HG02678 (cell line): ENCODE data around the gene ZIC5.

ENCODE experiments used
- ATAC-seq: cut with Tn5 transposase; IDR thresholded peaks from one replicate; pipeline ENCODE4 v1.9.1; 2021; ENCODE audit warnings: mild to moderate bottlenecking, moderate library complexity; ENCODE audit not compliant: unreplicated experiment

The ZIC5 gene

DNA sequence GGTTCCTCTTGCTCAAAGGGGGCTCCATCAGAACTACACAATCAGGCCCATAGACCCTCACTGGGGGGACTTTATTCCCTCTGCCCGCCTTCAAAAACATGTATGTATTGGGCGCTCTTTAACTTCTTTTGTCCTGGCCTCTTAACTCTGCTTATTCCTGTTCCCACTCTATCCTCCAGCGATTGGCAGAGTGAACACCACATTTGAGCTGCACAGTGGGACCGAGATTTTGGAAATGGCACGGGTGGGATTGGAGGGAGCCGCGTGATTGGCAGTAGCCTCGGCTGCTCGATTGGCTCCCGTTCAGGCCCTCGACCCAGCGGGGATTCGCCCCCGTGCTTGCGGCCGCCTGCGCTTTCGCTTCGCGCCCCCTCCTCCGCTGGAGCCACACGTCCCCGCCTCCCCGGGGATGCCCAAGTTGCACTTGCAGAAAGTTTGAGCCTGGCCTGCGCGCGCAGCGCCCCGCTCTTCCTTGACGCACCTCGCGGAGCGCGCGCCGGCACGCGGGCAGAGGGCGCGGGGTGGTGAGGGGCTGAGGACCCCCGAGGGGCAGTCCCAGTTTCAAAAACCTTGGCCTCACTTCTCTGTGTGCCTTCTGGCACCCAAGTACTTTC is at the start of gene ZIC5:
Gene ZIC5 (minus strand): TSS at position 192 of the 614 bp plus-strand sequence. CDS start 164 bp downstream, at position 28.
- ATAC-seq = no peak

DNA sequence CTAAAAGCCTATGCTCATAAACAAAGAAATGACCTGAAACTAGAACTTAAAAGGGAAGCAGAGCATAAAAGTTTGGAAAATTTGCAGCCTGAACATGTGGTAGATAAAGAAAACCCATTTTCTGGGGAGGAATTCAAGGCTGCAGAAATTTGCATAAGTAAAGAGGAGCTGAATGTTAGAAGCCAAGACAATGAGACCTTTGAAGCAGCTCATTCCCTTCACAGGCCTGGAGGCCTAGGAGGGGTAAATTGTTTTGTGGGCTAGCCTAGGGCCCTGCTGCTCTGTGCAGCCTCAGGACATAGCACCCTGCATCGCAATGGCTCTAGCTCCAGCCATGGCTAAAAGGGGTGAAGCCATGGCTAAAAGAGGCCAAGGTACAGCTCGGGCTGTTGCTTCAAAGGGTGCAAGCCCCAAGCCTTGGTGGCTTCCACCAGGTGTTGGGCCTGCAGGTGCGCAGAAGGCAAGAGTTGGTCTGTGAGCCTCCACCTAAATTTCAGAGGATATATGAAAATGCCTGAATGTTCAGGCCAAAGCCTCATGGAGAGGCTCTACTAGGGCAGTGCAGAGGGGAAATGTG is 48.3 kb upstream of the ZIC5 start:
- ATAC-seq = no peak

DNA sequence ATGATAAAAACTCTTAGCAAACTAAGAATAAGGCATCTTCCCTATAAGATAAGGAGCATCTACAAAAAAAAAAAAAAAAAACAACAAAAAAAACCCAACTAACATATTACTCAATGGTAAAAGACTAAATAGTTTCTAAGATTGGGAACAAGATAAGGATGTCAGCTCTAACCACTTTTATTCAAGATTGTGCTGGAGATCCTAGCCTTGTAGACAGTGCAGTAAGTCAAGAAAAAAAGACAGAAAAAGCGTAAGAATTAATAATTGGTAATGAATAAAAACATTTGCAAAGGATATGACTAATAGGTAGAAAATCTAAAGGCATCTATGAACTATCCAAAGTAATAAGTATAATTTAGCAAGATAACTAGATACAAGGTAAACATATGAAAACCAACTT is 43.1 kb upstream of the ZIC5 start:
- ATAC-seq = no peak

DNA sequence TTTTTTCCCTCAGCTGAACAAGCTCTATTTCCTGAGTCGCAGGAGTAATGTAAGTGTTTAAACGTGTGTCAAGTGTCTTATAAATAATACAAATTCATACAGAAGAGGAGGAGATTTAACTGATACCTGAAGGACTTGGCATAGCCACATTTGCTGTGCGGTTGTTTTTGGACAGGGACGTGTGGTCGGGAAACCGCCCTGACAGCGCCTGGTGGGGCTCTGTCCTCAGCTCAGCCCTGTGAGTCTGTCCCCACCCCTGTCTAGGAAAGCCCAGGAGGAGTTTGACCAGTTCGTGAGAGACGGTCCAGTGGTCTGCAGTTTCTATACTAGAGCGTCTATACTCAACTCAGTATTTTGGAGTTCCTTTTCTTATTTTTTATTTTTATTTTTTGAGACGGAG is 26.7 kb upstream of the ZIC5 start:
- ATAC-seq = no peak

DNA sequence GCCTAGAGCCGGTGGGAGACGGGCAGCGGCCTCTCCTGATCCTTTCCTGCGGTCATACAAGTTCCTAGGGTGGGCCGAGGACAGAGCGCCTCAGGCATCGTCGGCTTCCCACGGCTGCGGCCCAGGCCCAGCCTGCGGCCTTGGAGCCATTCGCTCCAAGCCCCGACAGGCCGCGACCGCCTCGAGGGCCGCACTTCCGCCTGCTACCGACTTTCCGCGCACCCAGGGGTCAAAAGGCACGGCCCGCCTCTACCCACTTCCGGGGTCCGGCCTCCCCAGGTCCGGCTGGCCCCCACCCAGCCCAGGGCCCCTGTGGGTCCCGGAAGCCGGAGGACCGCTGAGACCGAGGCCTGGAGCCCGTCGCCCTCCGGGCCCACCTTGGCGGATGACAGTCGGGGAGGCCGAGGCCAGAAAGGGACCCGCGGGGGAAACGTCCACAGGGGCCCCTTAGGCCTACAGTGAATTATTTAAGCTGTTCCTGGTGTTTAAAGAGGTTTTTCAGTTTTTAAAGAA is 26.2 kb upstream of the ZIC5 start:
- no peak for ATAC-seq

DNA sequence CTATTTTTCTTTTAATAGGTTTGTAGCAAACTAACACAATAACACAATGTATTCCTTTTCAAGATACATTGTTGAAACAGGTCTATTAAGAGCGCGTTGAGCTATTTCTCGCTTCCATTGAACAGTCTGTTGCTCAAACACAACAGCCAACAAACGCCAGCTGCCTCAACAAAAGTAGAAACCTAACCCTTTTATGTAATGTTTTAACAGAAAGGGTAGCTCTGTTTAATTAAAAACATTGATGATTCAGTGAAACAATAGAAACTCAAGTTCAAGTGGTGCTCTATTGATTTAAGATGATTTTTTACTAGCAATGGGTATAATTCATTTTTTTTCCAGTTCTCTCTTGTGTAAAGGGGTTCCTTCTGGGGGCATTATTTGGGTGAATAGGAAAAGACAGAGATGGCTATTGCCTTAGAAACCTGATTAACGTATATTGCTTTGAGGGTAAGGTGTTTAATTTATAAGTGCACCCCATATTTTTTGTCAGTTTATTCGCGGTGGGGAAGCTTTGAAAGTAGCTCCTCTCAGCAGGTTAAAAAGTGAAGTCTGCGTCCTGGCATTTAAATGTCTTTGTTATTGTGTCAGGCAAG is 24.9 kb upstream of the ZIC5 start:
- no peak for ATAC-seq

DNA sequence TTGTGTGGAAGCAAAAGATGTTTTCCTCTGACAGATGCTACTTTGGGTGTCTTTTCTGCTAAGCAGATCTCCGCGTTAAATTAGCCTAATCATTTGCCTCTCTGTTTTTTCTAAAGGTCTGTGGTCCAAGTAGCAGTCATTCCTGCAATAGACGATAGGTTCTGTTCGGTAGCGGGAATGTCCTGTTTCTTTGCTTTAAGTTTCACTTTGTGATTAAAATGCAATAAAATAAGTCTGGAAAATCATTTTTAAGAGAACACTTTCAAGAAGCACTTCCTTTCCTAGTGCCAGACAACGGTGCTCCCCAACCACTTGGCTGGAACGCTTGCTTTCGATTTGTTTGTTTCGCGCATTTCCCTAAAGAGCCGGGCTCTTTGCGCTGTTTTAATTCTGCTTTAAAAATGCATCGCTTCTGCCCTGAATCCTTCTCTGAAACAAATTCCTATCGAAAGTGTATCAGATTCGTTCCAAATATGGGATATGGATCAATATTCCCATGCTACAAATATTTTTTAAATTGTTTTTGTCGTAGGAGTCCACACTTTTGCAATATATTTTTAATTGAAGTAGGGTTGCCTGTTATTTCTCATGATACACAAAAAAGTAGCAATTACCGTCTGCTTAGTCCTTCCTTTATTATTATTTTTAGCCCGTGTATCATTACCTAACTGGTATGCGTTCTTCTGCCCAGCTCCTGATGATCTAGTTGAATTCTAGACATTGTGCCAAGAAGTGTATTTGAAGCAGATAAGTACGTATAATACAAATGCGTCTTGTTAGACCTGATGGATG is 24.2 kb upstream of the ZIC5 start:
- ATAC-seq = no peak

DNA sequence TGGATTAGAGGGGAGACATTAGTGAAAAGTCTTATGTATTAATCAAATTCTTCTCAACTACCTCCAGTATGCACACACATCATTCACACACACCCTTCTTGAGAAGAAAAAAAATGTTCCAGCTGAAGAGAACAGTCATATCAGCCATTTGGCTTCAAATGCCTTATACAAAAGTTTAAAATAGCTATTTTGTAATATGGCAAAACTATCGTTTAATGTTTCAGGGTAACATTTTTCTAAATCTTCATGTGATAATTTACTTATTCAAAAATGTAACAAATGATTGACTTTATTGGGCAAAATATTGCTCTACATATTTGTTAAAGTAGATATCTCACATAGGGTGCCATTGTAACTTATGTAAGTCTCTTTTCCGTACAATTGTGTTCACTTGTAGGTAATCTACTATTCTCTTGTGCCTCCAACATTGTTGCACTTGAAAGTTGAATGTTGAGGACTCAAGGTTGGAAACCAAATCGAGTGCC is 23.6 kb upstream of the ZIC5 start:
- no peak for ATAC-seq

DNA sequence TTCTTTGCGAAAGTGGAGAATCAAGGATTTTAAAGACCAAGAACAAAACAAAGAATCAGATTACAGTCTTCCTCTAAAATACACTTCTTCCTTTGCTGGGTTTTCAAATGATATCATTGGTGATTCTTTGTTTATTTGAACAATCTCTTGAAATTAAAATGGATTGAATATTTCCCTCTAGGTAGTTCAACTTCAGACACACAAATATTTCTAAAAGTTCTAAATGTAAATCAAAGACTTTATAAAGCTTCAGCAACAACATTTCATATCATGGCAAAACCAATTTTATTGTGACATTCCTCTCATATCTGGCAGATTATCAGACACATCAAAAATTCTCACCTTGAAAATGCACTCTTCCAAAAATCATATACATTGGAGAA is 23.1 kb upstream of the ZIC5 start:
- ATAC-seq = no peak

DNA sequence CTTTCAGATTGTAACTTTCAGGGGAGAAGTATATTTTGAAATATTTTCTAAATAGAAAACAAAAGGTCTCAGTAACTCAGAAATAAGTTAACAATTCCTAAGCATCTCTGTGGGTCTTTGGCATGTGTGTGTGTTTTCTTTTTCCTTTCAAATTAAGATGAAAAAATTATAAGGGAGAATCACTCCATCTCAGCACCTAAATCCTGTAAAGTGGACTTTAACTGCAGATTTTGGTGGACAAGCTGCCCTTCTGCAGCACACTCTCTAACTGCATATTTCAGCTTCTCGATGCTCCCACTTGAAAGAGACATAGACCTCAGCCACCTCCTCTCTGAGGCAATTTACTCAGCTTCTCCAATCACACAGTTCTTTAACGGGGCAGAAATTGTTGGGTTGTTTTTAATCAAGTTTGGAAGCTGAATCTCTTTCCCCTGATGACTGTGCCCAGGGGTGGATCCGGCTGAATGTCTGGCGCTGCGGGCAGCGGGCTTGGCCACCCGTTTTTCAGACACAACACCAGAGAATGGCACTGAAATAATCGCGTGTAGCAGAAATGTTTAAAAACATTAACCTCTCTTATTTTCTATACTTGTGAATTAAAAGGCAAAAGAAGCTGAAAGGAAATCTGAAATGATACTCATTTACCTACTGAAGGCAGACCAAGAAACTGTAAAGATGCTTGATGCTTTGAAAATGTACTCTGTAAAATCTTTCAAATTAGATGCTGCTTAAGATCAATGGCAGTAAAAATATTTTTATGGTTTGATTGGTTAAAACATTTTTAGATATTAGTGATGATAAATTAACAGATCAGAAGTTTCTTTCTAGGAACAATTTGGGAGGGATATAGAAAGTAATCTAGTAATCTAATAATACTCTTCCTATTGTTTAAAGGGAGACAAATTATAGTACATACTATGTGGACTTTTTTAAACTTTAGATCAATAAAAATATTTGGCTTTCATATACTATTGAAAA is 22.4 kb upstream of the ZIC5 start:
- no peak for ATAC-seq

DNA sequence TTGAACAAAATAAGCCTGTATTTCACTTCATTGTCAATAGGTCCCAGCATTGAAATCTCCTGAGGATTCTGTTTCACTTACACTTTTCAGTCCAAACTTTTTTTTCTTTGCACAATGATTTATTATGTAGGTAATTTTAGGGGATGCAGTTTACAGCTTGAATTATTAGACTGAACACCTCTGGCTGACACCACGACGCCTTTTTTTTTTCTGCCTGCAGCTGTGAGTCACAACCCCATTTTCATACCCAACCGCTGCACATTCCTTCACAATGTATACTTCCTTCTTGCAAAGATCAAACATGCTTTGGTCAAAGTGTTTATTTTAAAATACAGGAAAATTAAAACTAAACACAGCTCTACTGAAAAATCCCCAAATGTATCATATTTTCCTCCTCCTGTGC is 21.4 kb upstream of the ZIC5 start:
- ATAC-seq = no peak

DNA sequence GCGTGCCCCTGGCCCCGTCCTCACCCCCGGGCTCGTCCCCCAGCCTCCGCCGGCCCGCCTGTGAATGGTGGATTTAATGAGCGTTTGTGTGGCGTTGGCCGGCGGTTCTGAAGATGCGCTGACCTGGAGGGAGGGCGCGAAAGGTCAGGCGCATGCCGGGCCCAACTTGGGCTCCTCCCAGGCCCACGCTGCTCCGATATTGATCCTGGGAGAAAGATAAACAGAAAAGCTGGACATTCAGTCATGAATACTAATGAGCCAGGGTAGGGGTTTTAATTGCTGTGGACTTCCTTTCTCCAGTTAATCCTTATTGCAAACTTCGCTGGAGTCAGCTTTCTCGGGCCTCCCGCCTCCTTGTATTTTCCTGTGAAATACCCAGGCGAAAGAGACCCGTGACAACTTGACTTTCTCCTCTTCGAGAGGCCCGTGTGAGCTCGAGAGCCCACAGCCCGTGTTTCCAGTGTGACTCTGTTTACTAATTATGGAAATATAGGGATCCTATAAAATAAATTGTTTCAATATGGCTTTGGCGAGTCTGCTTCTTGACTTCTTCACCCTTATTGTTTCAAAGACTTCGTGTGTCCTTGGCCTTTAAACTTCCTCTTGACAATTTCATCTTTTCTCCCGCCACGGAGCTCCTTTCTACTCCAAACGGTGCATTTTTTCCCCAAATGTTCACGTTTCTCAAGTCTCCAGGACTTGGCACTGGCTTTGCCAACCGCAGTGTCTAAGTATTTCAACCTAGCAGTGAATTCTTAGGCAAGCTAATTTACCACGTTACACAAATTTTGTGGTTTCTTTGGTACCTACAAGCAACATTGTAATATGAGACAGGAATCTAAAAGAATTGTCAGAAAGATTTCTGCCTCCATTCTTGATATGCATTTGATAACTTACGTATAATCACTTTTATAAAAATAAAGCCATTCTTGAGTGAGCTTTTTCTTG is 20.5 kb upstream of the ZIC5 start:
- ATAC-seq = no peak

DNA sequence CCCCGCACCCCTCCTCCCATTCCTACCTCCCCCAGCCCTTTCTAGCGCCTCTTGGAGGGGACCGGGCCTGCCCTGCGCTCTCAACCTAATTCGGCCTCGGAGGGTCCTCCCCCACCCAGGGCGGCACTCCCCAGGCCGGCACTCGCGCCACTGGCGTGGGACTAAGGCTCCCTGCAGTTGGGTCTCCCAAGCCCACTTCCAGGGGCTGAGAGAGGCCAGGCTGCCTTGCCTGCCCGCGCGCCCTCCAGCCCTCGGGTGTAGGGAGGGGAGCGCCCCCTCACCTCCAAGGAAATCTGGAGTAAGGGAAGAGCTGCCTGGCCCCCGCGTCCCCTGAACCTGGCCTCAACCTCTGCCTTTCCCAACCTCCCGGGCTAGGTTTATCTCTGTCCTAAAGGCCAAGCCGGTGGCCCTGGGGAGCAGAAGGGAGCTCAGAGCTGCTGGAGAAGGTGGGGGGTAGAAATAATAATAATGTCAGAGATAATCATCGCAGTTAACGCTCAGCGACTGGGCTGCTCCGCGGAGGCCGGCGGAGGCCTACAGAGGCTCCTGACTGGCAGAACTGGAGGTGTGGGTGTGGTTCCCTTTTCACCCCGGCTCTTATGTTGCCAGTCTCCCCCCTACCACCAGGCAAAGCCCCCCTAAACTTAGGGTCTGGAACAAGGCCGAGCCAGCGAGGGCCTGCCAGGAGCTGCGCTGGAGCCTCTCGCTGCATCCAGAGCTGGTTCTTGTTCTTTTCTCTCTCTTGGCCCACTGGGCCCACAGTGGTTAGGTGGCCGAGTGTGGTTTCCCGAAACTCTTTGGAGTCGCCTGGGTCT is 19.7 kb upstream of the ZIC5 start:
- ATAC-seq = no peak

DNA sequence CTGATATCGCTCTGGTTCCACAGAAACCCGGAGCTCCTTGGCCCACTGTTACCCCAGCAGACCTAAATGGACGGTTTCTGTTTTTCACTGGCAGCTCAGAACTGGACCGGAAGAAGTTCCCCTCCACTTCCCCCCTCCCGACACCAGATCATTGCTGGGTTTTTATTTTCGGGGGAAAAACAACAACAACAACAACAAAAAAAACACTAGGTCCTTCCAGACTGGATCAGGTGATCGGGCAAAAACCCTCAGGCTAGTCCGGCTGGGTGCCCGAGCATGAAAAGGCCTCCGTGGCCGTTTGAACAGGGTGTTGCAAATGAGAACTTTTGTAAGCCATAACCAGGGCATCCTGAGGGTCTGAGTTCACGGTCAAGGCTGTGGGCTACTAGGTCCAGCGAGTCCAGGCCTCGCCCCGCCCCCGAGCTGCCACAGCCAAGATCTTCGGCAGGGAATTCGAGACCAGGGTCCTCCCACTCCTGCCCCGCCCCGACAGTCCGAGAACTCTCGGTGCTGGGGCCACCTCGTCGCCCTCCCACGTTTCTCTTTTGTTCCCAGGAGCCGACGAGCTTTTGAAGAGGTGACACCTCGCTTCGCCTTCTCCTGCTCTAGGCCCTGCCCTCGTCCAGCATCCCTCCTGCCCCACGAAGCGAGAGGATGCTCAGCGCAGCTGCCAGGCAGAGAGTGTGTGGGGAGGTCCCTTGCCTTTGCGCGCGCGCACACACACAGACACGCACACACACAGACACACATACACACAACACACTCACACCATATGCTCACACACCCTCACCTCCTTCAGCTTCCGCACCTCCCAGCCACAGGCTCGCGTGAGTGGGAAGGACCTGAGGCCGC is 18.8 kb upstream of the ZIC5 start:
- no peak for ATAC-seq

DNA sequence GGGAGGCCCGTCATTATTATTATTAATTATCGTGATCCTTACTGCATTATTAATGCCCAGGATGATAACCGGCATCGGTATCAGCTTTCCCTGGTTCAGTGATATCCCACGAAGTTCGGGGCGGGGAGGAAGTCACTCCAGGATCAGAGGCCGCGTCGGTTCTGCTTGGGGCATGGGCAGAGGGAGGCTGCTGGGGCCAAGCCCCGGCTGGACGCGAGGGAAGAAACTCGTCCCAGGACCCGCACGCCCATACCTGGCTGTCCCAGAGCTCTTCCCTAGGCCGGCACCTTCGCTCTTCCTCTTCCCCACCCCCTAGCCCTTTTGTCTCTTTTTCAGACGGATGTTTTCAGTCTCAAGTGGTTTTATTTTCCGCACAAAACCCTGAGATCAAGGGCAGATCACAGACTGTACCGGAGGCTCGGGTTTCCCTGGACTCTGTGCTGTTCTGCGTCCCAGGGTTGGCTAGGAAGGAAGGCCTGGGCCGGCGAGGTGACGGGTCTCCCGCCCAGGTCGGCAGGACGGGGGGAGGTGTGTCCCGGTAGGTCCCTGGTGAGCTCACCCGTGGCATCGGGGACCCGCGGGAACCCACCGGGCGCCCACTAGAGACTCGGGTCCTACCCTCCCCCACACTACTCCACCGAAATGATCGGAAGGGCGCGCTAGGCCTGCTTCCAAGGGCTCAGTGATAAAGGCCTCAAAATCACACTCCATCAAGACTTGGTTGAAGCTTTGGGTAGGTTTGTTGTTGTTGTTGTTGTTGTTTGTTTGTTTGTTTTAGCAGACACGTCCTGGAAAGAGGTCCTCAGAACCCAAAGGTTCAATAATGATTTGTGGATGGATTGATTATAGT is 17.9 kb upstream of the ZIC5 start:
- ATAC-seq = no peak

DNA sequence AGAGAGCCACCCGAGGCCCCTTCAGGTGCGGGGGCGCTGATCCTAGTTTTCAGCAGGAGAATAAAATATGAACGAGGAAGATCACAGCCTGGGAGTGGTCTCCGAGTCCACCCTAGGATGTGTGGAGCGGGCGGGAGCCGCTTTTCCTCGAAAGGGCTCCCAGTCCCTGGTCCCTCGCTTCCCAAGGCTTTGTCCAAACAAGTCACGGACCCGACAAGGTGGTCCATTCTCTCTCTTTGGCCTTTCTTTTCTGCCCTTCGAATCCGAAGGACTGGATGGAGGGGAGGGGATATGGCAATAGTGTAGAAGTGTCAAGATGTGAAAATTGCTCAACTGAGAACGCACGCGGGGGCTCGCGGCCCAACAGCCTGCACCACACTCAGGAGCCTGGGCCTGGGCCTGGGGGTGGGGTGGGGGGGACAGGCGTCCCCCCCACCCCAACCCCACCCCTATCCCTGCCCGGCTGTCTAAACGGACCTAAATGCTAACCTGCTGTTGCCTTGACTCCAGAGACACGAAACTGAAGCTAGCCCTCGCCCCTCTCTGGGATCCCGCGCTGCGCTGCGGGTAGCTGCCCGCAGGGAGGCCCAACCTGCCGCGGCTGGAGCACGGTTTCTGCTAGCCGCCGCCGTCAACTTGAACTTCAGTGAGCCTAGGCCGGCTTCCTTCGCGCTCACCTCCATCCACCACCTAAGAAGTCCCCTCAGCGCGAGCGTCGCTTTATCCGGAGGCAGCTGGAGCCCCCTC is 17.1 kb upstream of the ZIC5 start:
- ATAC-seq = no peak
